NK-92 (cell line): ENCODE results near the gene MAT1A.

Experiments used
- DNase-seq: peaks from one replicate; lab custom pipeline; 2025; ENCODE audit not compliant: unreplicated experiment; lab: John Stamatoyannopoulos, UW

MAT1A gene

GRCh38 chr10:80283119-80283518 lies 6.3 kb downstream of the MAT1A start:
- DNase-seq: no peak

- no peak for DNase-seq
Measured at GRCh38 chr10:80281784-80282765, 7.4 kb downstream of the MAT1A start.

GRCh38 chr10:80281292-80281691 lies 8.2 kb downstream of the MAT1A start:
- no peak for DNase-seq

- no peak for DNase-seq
Measured at GRCh38 chr10:80280071-80280800, 9.2 kb downstream of the MAT1A start.

- DNase-seq: no peak
Measured at GRCh38 chr10:80279146-80279545, 10.3 kb downstream of the MAT1A start.

GRCh38 chr10:80278480-80278879 lies 11.0 kb downstream of the MAT1A start:
- no peak for DNase-seq

GRCh38 chr10:80277567-80278250 lies 11.7 kb downstream of the MAT1A start:
- no peak for DNase-seq

- DNase-seq: no peak
Measured at GRCh38 chr10:80277016-80277415, 12.4 kb downstream of the MAT1A start.

GRCh38 chr10:80276335-80276734 lies 13.1 kb downstream of the MAT1A start:
- no peak for DNase-seq

GRCh38 chr10:80275756-80276155 lies 13.7 kb downstream of the MAT1A start:
- no peak for DNase-seq

- DNase-seq: no peak
Measured at GRCh38 chr10:80275135-80275498, 14.3 kb downstream of the MAT1A start.

GRCh38 chr10:80274396-80275134 lies 14.9 kb downstream of the MAT1A start:
- no peak for DNase-seq

GRCh38 chr10:80273523-80274170 lies 15.8 kb downstream of the MAT1A start:
- no peak for DNase-seq

- DNase-seq: no peak
Measured at GRCh38 chr10:80272793-80273522, 16.5 kb downstream of the MAT1A start.

GRCh38 chr10:80271416-80271815 lies 18.0 kb downstream of the MAT1A start:
- no peak for DNase-seq

GRCh38 chr10:80270887-80271286 lies 18.6 kb downstream of the MAT1A start:
- DNase-seq: no peak

GRCh38 chr10:80268938-80269588 lies 20.4 kb downstream of the MAT1A start:
- no peak for DNase-seq

GRCh38 chr10:80268266-80268665 lies 21.2 kb downstream of the MAT1A start:
- DNase-seq: no peak

- no peak for DNase-seq
Measured at GRCh38 chr10:80266513-80266863, 23.0 kb downstream of the MAT1A start.
